KG1 (cell line): ENCODE results near the gene PSG3.
"Not testable (repeated sequence)": the region's sequence is repeated elsewhere in the genome, so short reads cannot be mapped to it uniquely, and the experiment has no call there.

Experiments used
- DNase-seq: peaks from one replicate; lab custom pipeline; 2025; lab: John Stamatoyannopoulos, UW

The PSG3 gene

DNA sequence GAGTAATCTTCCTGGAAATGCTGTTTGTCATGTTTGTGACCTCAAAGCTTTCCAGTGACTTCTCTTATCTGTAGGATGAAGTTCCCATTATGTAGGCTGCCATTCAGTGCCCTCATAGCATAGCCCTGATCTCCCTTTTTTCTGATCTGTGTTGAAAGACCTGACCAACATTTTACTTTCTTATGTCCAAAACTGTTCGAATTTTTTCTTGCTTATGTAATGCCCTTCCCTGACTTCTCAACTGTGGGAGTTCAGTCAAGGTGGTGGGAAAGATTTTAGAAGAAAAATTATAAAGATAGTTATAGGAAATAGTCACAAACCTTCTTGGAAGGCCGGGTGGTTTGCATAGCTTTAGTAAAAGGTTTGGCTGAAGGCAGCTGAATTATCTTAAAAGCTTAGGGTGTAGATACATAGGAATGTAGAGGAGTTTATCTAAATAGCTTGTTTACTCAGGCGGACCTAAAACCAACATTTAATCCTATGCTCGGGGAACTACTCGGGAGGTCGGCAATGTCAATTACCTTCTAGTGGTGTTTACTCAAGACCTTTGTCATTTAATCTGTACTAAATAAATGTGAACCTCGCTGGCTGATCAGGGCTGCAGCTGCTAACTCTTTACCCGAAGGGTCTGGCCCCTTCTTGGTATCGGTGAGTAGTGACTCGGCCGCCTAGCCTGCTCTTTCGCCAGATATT is 44.3 kb downstream of the PSG3 start:
- no peak for DNase-seq

DNA sequence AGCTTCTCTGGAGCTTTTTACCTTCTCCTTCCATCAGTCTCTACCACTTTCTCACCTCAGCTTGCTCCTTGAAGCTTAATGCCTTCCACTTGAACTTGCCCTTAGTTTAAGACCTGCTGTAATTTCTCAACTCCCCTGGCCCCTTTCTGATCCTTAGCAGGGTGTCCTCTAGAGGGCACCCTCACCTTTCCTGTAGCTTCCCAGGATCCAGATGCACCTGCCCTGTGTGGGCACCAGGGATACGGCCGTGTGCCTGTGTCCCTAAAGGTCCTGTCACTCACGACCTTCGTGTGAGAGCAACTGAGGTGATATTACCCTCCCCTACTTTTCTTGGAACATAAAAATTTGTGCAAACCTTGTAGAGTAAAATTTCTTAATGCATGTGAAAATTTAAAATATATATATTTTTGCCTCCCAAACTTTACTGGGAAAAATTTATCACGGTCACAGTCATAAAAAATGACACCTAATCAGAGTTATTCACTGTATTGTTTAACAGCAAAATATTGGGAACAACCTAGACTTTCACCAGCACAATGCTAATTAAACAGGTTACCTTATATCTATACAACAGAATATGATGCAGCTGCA is 46.4 kb downstream of the PSG3 start:
- no peak for DNase-seq

DNA sequence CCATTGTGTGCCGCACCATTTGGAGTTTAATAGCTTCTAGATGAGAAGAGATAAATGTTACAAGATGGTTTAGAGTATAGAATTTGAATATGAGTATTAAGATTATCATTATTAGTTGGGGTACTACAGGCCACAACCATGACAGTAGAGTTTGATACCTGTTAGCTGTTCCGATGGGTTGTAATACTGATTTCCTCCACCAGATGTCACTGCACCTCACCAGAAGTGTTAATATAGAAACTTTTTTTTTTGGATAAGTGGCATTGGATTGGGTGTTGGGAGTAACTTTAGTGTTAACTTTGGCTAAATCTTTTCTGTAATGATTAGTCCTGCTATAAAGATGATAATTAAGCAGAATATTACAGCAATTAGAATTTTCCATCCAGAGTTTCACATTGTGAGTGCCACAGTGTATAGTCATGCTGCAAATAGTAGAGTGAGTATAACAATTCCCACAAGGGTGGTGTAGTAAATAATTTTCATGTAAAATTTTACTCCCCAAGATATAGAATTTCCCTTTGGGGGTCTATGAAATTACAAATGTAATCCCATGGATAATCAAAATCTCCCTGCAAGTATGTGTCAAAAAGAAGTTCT is 56.3 kb downstream of the PSG3 start:
- DNase-seq, result peak; percentile 13

DNA sequence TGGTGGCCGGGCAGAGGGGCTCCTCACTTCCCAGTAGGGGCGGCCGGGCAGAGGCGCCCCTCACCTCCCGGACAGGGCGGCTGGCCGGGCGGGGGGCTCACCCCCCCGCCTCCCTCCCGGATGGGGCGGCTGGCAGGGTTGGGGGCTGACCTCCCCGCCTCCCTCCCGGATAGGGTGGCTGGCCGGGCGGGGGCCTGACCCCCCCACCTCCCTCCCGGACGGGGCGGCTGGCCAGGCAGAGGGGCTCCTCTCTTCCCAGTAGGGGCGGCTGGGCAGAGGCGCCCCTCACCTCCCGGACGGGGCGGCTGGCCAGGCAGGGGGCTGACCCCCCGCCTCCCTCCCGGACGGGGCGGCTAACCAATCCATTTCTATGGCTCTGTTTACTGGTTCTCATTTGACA is 64.0 kb downstream of the PSG3 start:
- DNase-seq, result not testable (repeated sequence)

DNA sequence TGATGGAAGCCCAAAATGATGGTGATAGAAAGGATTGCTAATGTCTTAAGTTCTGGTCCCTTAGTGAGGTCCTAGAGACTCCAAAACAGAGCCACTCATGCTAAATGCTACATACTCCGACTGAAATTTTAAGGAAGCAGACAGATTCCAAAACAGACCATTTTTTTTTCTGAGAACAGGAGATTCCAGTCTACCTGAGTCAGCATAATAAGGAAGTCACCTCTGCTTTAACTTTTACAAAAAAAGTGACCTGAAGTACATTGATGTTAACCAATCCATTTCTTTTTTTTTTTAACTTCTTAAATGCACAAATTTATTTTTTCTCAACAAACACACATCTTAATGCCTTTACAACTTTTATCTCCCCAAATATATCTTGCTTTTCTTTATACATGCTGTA is 65.7 kb downstream of the PSG3 start:
- DNase-seq, result not testable (repeated sequence)
